WTC11 (cell line): Measurements from ENCODE around the gene KAT7. TPM values are rescaled to one million over a fixed set of nuclear protein-coding genes. Genes with fewer than 3 reads are reported as not detected.

ENCODE experiments used
- ATAC-seq: fragments of 200-7000 bp; cut with Tn5 transposase; 2 replicates; pipeline ENCODE4 v1.10.0; 2021; ENCODE audit warnings: mild to moderate bottlenecking, moderate library complexity
- CTCF ChIA-PET: fragments of 300-600 bp; sonication (Branson Sonifier 250); formaldehyde crosslinking; loops from one replicate; lab custom pipeline; 2021; ENCODE audit warnings: antibody characterized with exemption; lab: Charles Lee
- POLR2A ChIA-PET: fragments of 350-600 bp; sonication (Branson Sonifier 250); formaldehyde crosslinking; loops from one replicate; lab custom pipeline; 2021; ENCODE audit warnings: antibody characterized with exemption; lab: Charles Lee
- DNase-seq: peaks from one replicate; pipeline ENCODE4 v3.0.0; 2021; ENCODE audit warnings: low spot score
- H3K27ac Mint-ChIP-seq: 2 replicates; pipeline ENCODE4 v1.8.0; 2021; ENCODE audit warnings: mixed read lengths
- H3K27me3 Mint-ChIP-seq: 2 replicates; pipeline ENCODE4 v1.8.0; 2021; ENCODE audit warnings: low read depth, mild to moderate bottlenecking, moderate library complexity, mixed read lengths
- H3K36me3 Mint-ChIP-seq: 2 replicates; pipeline ENCODE4 v1.8.0; 2021; ENCODE audit warnings: mixed read lengths
- H3K4me1 Mint-ChIP-seq: 2 replicates; pipeline ENCODE4 v1.8.0; 2022; ENCODE audit warnings: mixed read lengths
- H3K4me3 Mint-ChIP-seq: 2 replicates; pipeline ENCODE4 v1.8.0; 2021; ENCODE audit warnings: mild to moderate bottlenecking, moderate library complexity, mixed read lengths
- H3K9me3 Mint-ChIP-seq: 2 replicates; pipeline ENCODE4 v1.8.0; 2021; ENCODE audit warnings: mixed read lengths
- CBFB ChIP-seq: sonication (generic); formaldehyde crosslinking; IDR thresholded peaks from 2 replicates; pipeline ENCODE4 v1.8.1; 2022; ENCODE audit warnings: mild to moderate bottlenecking, low read depth, missing genetic modification reagents
- EMX1 ChIP-seq: fragments of 250-450 bp; sonication (Bioruptor Pico); IDR thresholded peaks from 2 replicates; pipeline ENCODE4 v1.8.0; 2021; ENCODE audit warnings: mild to moderate bottlenecking
- ETV6 ChIP-seq: sonication (generic); formaldehyde crosslinking; IDR thresholded peaks from 2 replicates; pipeline ENCODE4 v1.8.1; 2022; ENCODE audit warnings: mild to moderate bottlenecking, missing genetic modification reagents
- FOXK1 ChIP-seq: sonication (generic); formaldehyde crosslinking; IDR thresholded peaks from 2 replicates; pipeline ENCODE4 v1.8.0; 2022; ENCODE audit warnings: mild to moderate bottlenecking, moderate library complexity, missing genetic modification reagents
- FOXP1 ChIP-seq: sonication (generic); formaldehyde crosslinking; IDR thresholded peaks from 2 replicates; pipeline ENCODE4 v1.8.0; 2022; ENCODE audit warnings: missing genetic modification reagents, mild to moderate bottlenecking, moderate library complexity, borderline replicate concordance
- GTF2I ChIP-seq: fragments of 250-450 bp; sonication (Bioruptor Pico); conservative IDR thresholded peaks from 2 replicates; pipeline ENCODE4 v1.4.0; 2021; ENCODE audit warnings: mild to moderate bottlenecking
- JUN ChIP-seq: sonication (generic); formaldehyde crosslinking; IDR thresholded peaks from 2 replicates; pipeline ENCODE4 v1.8.0; 2023; ENCODE audit warnings: mild to moderate bottlenecking, missing genetic modification reagents
- KAT7 ChIP-seq: sonication (generic); formaldehyde crosslinking; IDR thresholded peaks from 2 replicates; pipeline ENCODE4 v1.8.1; 2023; ENCODE audit warnings: missing genetic modification reagents, mild to moderate bottlenecking, borderline replicate concordance
- NFYB ChIP-seq: sonication (generic); formaldehyde crosslinking; conservative IDR thresholded peaks from 2 replicates; pipeline ENCODE4 v1.8.0; 2022; ENCODE audit warnings: low read depth, missing genetic modification reagents
- PRRX2 ChIP-seq: fragments of 250-450 bp; sonication (Bioruptor Pico); IDR thresholded peaks from 2 replicates; pipeline ENCODE4 v1.8.0; 2021; ENCODE audit warnings: mild to moderate bottlenecking
- TCF7 ChIP-seq: sonication (generic); formaldehyde crosslinking; IDR thresholded peaks from 2 replicates; pipeline ENCODE4 v1.8.0; 2022; ENCODE audit warnings: mild to moderate bottlenecking, low read depth, missing genetic modification reagents, moderate library complexity
- ZNF263 ChIP-seq: sonication (generic); formaldehyde crosslinking; IDR thresholded peaks from 2 replicates; pipeline ENCODE4 v1.8.1; 2022; ENCODE audit warnings: low read depth, mild to moderate bottlenecking, moderate library complexity, missing genetic modification reagents
- ZNF423 ChIP-seq: fragments of 250-450 bp; sonication (Bioruptor Pico); IDR thresholded peaks from 2 replicates; pipeline ENCODE4 v2.1.2; 2022; ENCODE audit warnings: mild to moderate bottlenecking, moderate library complexity
- ZNF671 ChIP-seq: fragments of 250-450 bp; sonication (Bioruptor Pico); IDR thresholded peaks from 2 replicates; pipeline ENCODE4 v1.8.0; 2021; ENCODE audit warnings: mild to moderate bottlenecking
- total RNA-seq: library from RNA; stranded (reverse); gene quantifications from 3 replicates; pipeline ENCODE4 v1.2.3, GENCODE V29; 2021
- TF ChIP-seq, protein P1 (sequence below): sonication (generic); formaldehyde crosslinking; IDR thresholded peaks from 2 replicates; pipeline ENCODE4 v1.8.1; 2023; ENCODE audit warnings: mild to moderate bottlenecking, moderate library complexity, missing genetic modification reagents
- TF ChIP-seq, protein P2 (sequence below): sonication (generic); formaldehyde crosslinking; IDR thresholded peaks from 2 replicates; pipeline ENCODE4 v1.8.0; 2022; ENCODE audit warnings: mild to moderate bottlenecking, missing genetic modification reagents
- TF ChIP-seq, protein P3 (sequence below): sonication (generic); formaldehyde crosslinking; conservative IDR thresholded peaks from 2 replicates; pipeline ENCODE4 v1.8.1; 2022; ENCODE audit warnings: mild to moderate bottlenecking, missing genetic modification reagents
- TF ChIP-seq, protein P4 (sequence below): sonication (generic); formaldehyde crosslinking; conservative IDR thresholded peaks from 2 replicates; pipeline ENCODE4 v1.8.1; 2023; ENCODE audit warnings: mild to moderate bottlenecking, low read depth, missing genetic modification reagents, moderate library complexity
- TF ChIP-seq, protein P5 (sequence below): sonication (generic); formaldehyde crosslinking; IDR thresholded peaks from 2 replicates; pipeline ENCODE4 v1.8.1; 2022; ENCODE audit warnings: missing genetic modification reagents, borderline replicate concordance
- TF ChIP-seq, protein P6 (sequence below): sonication (generic); formaldehyde crosslinking; IDR thresholded peaks from 2 replicates; pipeline ENCODE4 v1.8.0; 2022; ENCODE audit warnings: missing genetic modification reagents

The KAT7 gene
- total RNA-seq, 1 experiment from 2014 or later: 199 TPM

DNA sequence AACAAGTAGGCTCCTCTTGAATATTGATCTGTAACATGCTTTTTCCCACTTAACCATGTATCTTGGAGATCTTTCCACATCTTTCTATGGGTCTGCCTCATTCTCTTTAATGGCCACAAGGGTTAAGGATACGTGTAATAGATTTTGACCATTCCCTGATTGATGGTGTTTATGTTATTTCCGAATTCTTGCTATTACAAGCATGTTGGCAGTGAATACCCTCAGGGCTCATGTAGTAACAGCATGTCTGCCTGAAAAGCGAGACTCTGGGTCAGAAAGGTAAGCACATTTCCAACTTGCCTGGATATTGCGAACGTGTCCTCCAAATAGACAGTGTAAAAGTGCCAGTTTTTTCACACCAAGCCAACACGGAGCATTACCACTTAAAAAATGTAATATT is 54.4 kb downstream of the KAT7 start:
- H3K4me3 Mint-ChIP-seq: no peak overlapping the region
- H3K9me3 Mint-ChIP-seq: no peaks in the 10 kb centered on the region
- H3K4me1 Mint-ChIP-seq: peaks cover 6% of the 10 kb centered on the region
- H3K36me3 Mint-ChIP-seq: peaks cover 21% of the 10 kb centered on the region
- no peak for DNase-seq
- TF ChIP-seq EMX1: no peak
- TF ChIP-seq TCF7 (CRISPR knock-in tag): no peak
- TF ChIP-seq, protein P1, sequence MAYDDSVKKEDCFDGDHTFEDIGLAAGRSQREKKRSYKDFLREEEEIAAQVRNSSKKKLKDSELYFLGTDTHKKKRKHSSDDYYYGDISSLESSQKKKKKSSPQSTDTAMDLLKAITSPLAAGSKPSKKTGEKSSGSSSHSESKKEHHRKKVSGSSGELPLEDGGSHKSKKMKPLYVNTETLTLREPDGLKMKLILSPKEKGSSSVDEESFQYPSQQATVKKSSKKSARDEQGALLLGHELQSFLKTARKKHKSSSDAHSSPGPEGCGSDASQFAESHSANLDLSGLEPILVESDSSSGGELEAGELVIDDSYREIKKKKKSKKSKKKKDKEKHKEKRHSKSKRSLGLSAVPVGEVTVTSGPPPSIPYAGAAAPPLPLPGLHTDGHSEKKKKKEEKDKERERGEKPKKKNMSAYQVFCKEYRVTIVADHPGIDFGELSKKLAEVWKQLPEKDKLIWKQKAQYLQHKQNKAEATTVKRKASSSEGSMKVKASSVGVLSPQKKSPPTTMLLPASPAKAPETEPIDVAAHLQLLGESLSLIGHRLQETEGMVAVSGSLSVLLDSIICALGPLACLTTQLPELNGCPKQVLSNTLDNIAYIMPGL (CRISPR knock-in tag): no peak
- TF ChIP-seq, protein P2, sequence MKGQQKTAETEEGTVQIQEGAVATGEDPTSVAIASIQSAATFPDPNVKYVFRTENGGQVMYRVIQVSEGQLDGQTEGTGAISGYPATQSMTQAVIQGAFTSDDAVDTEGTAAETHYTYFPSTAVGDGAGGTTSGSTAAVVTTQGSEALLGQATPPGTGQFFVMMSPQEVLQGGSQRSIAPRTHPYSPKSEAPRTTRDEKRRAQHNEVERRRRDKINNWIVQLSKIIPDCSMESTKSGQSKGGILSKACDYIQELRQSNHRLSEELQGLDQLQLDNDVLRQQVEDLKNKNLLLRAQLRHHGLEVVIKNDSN (CRISPR knock-in tag): no peak
- no peak for TF ChIP-seq FOXK1 (CRISPR knock-in tag)
- TF ChIP-seq JUN (CRISPR knock-in tag): no peak
- no peak for TF ChIP-seq FOXP1 (CRISPR knock-in tag)
- TF ChIP-seq, protein P3, sequence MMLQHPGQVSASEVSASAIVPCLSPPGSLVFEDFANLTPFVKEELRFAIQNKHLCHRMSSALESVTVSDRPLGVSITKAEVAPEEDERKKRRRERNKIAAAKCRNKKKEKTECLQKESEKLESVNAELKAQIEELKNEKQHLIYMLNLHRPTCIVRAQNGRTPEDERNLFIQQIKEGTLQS: no peak
- TF ChIP-seq ETV6 (CRISPR knock-in tag): no peak
- TF ChIP-seq CBFB: no peak
- TF ChIP-seq, protein P4, sequence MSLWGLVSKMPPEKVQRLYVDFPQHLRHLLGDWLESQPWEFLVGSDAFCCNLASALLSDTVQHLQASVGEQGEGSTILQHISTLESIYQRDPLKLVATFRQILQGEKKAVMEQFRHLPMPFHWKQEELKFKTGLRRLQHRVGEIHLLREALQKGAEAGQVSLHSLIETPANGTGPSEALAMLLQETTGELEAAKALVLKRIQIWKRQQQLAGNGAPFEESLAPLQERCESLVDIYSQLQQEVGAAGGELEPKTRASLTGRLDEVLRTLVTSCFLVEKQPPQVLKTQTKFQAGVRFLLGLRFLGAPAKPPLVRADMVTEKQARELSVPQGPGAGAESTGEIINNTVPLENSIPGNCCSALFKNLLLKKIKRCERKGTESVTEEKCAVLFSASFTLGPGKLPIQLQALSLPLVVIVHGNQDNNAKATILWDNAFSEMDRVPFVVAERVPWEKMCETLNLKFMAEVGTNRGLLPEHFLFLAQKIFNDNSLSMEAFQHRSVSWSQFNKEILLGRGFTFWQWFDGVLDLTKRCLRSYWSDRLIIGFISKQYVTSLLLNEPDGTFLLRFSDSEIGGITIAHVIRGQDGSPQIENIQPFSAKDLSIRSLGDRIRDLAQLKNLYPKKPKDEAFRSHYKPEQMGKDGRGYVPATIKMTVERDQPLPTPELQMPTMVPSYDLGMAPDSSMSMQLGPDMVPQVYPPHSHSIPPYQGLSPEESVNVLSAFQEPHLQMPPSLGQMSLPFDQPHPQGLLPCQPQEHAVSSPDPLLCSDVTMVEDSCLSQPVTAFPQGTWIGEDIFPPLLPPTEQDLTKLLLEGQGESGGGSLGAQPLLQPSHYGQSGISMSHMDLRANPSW: no peak
- TF ChIP-seq ZNF263 (CRISPR knock-in tag): no peak
- no peak for TF ChIP-seq ZNF423 (CRISPR knock-in tag)
- TF ChIP-seq GTF2I (CRISPR knock-in tag): no peak
- TF ChIP-seq, protein P5, sequence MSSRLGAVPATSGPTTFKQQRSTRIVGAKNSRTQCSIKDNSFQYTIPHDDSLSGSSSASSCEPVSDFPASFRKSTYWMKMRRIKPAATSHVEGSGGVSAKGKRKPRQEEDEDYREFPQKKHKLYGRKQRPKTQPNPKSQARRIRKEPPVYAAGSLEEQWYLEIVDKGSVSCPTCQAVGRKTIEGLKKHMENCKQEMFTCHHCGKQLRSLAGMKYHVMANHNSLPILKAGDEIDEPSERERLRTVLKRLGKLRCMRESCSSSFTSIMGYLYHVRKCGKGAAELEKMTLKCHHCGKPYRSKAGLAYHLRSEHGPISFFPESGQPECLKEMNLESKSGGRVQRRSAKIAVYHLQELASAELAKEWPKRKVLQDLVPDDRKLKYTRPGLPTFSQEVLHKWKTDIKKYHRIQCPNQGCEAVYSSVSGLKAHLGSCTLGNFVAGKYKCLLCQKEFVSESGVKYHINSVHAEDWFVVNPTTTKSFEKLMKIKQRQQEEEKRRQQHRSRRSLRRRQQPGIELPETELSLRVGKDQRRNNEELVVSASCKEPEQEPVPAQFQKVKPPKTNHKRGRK (CRISPR knock-in tag): no peak
- TF ChIP-seq, protein P6, sequence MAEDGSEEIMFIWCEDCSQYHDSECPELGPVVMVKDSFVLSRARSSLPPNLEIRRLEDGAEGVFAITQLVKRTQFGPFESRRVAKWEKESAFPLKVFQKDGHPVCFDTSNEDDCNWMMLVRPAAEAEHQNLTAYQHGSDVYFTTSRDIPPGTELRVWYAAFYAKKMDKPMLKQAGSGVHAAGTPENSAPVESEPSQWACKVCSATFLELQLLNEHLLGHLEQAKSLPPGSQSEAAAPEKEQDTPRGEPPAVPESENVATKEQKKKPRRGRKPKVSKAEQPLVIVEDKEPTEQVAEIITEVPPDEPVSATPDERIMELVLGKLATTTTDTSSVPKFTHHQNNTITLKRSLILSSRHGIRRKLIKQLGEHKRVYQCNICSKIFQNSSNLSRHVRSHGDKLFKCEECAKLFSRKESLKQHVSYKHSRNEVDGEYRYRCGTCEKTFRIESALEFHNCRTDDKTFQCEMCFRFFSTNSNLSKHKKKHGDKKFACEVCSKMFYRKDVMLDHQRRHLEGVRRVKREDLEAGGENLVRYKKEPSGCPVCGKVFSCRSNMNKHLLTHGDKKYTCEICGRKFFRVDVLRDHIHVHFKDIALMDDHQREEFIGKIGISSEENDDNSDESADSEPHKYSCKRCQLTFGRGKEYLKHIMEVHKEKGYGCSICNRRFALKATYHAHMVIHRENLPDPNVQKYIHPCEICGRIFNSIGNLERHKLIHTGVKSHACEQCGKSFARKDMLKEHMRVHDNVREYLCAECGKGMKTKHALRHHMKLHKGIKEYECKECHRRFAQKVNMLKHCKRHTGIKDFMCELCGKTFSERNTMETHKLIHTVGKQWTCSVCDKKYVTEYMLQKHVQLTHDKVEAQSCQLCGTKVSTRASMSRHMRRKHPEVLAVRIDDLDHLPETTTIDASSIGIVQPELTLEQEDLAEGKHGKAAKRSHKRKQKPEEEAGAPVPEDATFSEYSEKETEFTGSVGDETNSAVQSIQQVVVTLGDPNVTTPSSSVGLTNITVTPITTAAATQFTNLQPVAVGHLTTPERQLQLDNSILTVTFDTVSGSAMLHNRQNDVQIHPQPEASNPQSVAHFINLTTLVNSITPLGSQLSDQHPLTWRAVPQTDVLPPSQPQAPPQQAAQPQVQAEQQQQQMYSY (CRISPR knock-in tag): no peak
- no peak for TF ChIP-seq ZNF671 (CRISPR knock-in tag)
- TF ChIP-seq PRRX2: no peak
- no peak for TF ChIP-seq KAT7 (CRISPR knock-in tag)
- TF ChIP-seq NFYB: no peak
- ChIA-PET POLR2A (no interaction called here), CTCF (interaction anchor here (1.1 kb wide), 1 partner anchor 27 kb away, joined by 3 read pairs; no protein-coding TSS in a partner anchor)
- H3K27me3 Mint-ChIP-seq: no peaks in the 10 kb centered on the region
- H3K27ac Mint-ChIP-seq: peak overlapping the region; percentile 36
- ATAC-seq: no peak
